GM12878 (cell line): ENCODE measurements around the gene CFAP141. TPM values are rescaled to one million over a fixed set of nuclear protein-coding genes. Genes with fewer than 3 reads are reported as not detected.

Experiments used
- BHLHE40 ChIP-seq, 2 experiments: fragments of 450-650 bp in 1 of 2; IDR thresholded peaks; 2 replicates each; pipeline ENCODE4 v1.6.1; 2011 to 2017; ENCODE audit warnings: low read depth in 2 of 2, borderline replicate concordance in 1 of 2, improper control_type of control experiment in 1 of 2, low read length in 1 of 2, mild to moderate bottlenecking in 1 of 2
- DPF2 ChIP-seq: fragments of 450-650 bp; IDR thresholded peaks from 2 replicates; pipeline ENCODE4 v1.6.1; 2017; ENCODE audit warnings: mild to moderate bottlenecking
- EED ChIP-seq: sonication (generic); IDR thresholded peaks from 2 replicates; pipeline ENCODE4 v1.6.1; 2016; ENCODE audit warnings: antibody characterized with exemption, low read depth
- ESRRA ChIP-seq: IDR thresholded peaks from 2 replicates; pipeline ENCODE4 v1.6.1; 2012; ENCODE audit warnings: mild to moderate bottlenecking, low read length, improper control_type of control experiment
- GATAD2B ChIP-seq: fragments of 450-650 bp; conservative IDR thresholded peaks from 2 replicates; pipeline ENCODE4 v1.6.1; 2017; ENCODE audit warnings: low read depth, mild to moderate bottlenecking, moderate library complexity
- IKZF2 ChIP-seq, 2 experiments: fragments of 450-650 bp; IDR thresholded peaks; 2 replicates each; pipeline ENCODE4 v1.6.1; 2017; ENCODE audit warnings: mild to moderate bottlenecking in 2 of 2, moderate library complexity in 2 of 2
- MTA3 ChIP-seq: IDR thresholded peaks from 2 replicates; pipeline ENCODE4 v1.6.1; 2012; ENCODE audit warnings: low read length, inconsistent platforms, borderline replicate concordance
- MYC ChIP-seq: IDR thresholded peaks from 2 replicates; pipeline ENCODE4 v1.6.1; 2011; ENCODE audit warnings: mild to moderate bottlenecking, low read length, moderate library complexity, inconsistent platforms; ENCODE audit not compliant: insufficient read depth, insufficient replicate concordance, insufficient read length, severe bottlenecking
- NBN ChIP-seq: fragments of 450-650 bp; IDR thresholded peaks from 2 replicates; pipeline ENCODE4 v1.6.1; 2016
- NR2F1 ChIP-seq: fragments of 450-650 bp; conservative IDR thresholded peaks from 2 replicates; pipeline ENCODE4 v1.6.1; 2017; ENCODE audit warnings: mild to moderate bottlenecking
- RUNX3 ChIP-seq: IDR thresholded peaks from 2 replicates; pipeline ENCODE4 v1.6.1; 2012; ENCODE audit warnings: low read length, inconsistent platforms
- SMARCA5 ChIP-seq: fragments of 450-650 bp; IDR thresholded peaks from 2 replicates; pipeline ENCODE4 v1.6.1; 2017; ENCODE audit warnings: mild to moderate bottlenecking
- SP1 ChIP-seq: IDR thresholded peaks from one replicate; pipeline ENCODE4 v1.6.1; 2011; ENCODE audit warnings: low read depth, low read length
- SUZ12 ChIP-seq: fragments of 200-600 bp; sonication (generic); IDR thresholded peaks from one replicate; pipeline ENCODE4 v1.6.1; 2018; ENCODE audit warnings: antibody characterized with exemption, mild to moderate bottlenecking; ENCODE audit not compliant: unreplicated experiment
- TBL1XR1 ChIP-seq: IDR thresholded peaks from 2 replicates; pipeline ENCODE4 v1.6.1; 2012; ENCODE audit warnings: low read depth, low read length, improper control_type of control experiment
- ZBED1 ChIP-seq: IDR thresholded peaks from 2 replicates; pipeline ENCODE4 v1.6.1; 2016; ENCODE audit warnings: borderline replicate concordance
- polyA plus RNA-seq, 11 experiments: library from polyadenylated mRNA; depleted of rRNA in 4 of 11; unstranded in 6 of 11; stranded (reverse) in 5 of 11; fragments of >200 nt; fragmentation: Nextera tagmentation in 4 of 11; fragmentation: Illumina TruSeq in 1 of 11; extraction: Ambion mirVana in 4 of 11; extraction: Trizol in 1 of 11; gene quantifications; 1 replicate in 1 of 11; 2 replicates in 10 of 11; pipeline versions ENCODE4 v1.2.1 to v1.2.3, GENCODE V29; 2011 to 2016; ENCODE audit warnings: inconsistent platforms in 2 of 11, missing spikeins in 2 of 11, low read depth in 1 of 11
- total RNA-seq, 4 experiments: library from RNA; depleted of rRNA in 3 of 4; stranded (reverse); fragments of >200 nt in 3 of 4; fragmentation: Illumina TruSeq in 1 of 4; extraction: Trizol in 1 of 4; gene quantifications; 2 replicates each; pipeline versions ENCODE4 v1.2.1 to v1.2.3, GENCODE V29; 2013 to 2021
- TF ChIP-seq, protein P1 (sequence below): IDR thresholded peaks from 2 replicates; pipeline ENCODE4 v1.6.1; 2011; ENCODE audit warnings: low read depth, mild to moderate bottlenecking, low read length, moderate library complexity, borderline replicate concordance; ENCODE audit errors: extremely low read depth
- TF ChIP-seq, protein P2 (sequence below): fragments of 450-650 bp; formaldehyde crosslinking; IDR thresholded peaks from 2 replicates; pipeline ENCODE4 v1.5.0; 2022; ENCODE audit warnings: mild to moderate bottlenecking, missing genetic modification characterization
- TF ChIP-seq, protein P3 (sequence below): fragments of 450-650 bp; IDR thresholded peaks from 2 replicates; pipeline ENCODE4 v1.6.1; 2016; ENCODE audit warnings: mild to moderate bottlenecking, moderate library complexity, borderline replicate concordance

CFAP141 gene
- total and polyA plus RNA-seq, 10 of the 15 experiments (the other 5 are each of a cell fraction or from before 2014, with no cell fraction given) = not detected

DNA sequence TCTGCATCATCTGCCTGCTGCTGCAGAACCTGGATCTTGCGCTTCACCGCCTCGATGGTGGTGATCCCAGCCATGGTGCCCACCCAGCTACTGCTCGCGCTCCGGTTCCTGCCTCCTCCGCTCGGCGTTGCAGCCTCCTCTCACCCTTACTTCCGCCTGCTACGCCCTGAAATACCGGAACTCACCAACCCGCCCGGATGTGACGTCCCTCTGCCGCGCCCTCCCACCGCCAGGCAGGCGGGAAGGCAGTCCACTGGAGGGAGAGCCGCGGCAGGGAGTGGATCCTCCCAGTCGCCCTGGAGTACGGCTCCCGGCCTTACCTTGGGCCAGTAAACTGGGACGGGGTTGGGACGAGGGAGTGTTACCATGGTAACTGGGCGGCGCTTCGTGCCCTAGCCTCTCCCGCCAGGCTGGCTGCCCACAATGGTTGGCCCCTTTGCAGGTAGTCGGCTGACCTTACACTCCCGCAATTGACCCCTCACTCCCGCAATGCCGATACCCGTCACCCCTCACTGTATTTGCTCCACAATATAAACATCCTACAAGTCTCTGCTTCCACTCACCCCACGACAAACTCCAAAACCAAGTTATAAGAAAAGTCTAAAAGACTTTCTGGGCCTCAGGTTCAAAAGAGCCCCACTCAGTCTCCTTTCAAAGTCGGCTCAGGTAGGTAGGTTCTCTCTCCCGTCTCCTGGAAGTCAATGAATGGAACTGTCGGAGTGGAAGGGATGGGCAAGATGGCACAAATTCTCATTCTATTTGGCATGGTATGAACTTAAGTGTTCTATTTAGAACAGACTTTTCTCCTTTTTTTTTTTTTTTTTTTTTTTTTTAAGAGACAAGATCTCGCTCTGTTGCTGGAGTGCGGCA lies 22.9 kb downstream of the CFAP141 start (continued):
- TF ChIP-seq MTA3 (no peak; the same call in 1 of the 2 replicates), ZBED1 (0 out of 2 replicates have a peak, but pooled peaks have one; percentile 52), MYC (no peak), GATAD2B (peak; percentile 85), ESRRA (no peak), IKZF2 (IDR thresholded peaks at IDR 0.05) (peak; percentile 75 to 76), EED (peak; percentile 92), TBL1XR1 (0 out of 2 replicates have a peak, but pooled peaks have one; percentile 47), RUNX3 (peak; percentile 49; the same call in 1 of the 2 replicates), SUZ12 (no peak), SP1 (peak; percentile 53), NBN (peak; percentile 83; the same call in 1 of the 2 replicates), BHLHE40 (IDR thresholded peaks at IDR 0.05; ENCODE audit: borderline replicate concordance in 1 of 2, low read depth in 2 of 2, low read length in 1 of 2) (peak in 1 of 2 experiments; percentile 72; a peak in 2 of 4 replicates), SMARCA5 (no peak), NR2F1 (peak; percentile 98), DPF2 (no peak; the same call in 1 of the 2 replicates)
- TF ChIP-seq, protein P1, sequence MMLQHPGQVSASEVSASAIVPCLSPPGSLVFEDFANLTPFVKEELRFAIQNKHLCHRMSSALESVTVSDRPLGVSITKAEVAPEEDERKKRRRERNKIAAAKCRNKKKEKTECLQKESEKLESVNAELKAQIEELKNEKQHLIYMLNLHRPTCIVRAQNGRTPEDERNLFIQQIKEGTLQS = no peak
- TF ChIP-seq, protein P2, sequence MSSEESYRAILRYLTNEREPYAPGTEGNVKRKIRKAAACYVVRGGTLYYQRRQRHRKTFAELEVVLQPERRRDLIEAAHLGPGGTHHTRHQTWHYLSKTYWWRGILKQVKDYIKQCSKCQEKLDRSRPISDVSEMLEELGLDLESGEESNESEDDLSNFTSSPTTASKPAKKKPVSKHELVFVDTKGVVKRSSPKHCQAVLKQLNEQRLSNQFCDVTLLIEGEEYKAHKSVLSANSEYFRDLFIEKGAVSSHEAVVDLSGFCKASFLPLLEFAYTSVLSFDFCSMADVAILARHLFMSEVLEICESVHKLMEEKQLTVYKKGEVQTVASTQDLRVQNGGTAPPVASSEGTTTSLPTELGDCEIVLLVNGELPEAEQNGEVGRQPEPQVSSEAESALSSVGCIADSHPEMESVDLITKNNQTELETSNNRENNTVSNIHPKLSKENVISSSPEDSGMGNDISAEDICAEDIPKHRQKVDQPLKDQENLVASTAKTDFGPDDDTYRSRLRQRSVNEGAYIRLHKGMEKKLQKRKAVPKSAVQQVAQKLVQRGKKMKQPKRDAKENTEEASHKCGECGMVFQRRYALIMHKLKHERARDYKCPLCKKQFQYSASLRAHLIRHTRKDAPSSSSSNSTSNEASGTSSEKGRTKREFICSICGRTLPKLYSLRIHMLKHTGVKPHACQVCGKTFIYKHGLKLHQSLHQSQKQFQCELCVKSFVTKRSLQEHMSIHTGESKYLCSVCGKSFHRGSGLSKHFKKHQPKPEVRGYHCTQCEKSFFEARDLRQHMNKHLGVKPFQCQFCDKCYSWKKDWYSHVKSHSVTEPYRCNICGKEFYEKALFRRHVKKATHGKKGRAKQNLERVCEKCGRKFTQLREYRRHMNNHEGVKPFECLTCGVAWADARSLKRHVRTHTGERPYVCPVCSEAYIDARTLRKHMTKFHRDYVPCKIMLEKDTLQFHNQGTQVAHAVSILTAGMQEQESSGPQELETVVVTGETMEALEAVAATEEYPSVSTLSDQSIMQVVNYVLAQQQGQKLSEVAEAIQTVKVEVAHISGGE (CRISPR knock-in tag) = 0 out of 2 replicates have a peak, but pooled peaks have one; percentile 34
- TF ChIP-seq, protein P3, sequence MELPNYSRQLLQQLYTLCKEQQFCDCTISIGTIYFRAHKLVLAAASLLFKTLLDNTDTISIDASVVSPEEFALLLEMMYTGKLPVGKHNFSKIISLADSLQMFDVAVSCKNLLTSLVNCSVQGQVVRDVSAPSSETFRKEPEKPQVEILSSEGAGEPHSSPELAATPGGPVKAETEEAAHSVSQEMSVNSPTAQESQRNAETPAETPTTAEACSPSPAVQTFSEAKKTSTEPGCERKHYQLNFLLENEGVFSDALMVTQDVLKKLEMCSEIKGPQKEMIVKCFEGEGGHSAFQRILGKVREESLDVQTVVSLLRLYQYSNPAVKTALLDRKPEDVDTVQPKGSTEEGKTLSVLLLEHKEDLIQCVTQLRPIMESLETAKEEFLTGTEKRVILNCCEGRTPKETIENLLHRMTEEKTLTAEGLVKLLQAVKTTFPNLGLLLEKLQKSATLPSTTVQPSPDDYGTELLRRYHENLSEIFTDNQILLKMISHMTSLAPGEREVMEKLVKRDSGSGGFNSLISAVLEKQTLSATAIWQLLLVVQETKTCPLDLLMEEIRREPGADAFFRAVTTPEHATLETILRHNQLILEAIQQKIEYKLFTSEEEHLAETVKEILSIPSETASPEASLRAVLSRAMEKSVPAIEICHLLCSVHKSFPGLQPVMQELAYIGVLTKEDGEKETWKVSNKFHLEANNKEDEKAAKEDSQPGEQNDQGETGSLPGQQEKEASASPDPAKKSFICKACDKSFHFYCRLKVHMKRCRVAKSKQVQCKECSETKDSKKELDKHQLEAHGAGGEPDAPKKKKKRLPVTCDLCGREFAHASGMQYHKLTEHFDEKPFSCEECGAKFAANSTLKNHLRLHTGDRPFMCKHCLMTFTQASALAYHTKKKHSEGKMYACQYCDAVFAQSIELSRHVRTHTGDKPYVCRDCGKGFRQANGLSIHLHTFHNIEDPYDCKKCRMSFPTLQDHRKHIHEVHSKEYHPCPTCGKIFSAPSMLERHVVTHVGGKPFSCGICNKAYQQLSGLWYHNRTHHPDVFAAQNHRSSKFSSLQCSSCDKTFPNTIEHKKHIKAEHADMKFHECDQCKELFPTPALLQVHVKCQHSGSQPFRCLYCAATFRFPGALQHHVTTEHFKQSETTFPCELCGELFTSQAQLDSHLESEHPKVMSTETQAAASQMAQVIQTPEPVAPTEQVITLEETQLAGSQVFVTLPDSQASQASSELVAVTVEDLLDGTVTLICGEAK = peak; percentile 94
